Activated T-helper 2 cell treated with anti-CD3 and anti-CD28 coated beads, Interferon-gamma antibody, Interleukin-2, Interleukin-4, amounts not matched to agents 10 μg/mL and 5 μg/mL and 100 μg/mL, durations not matched to agents 14 hours and 24 hours and 36 hours (primary cell): ENCODE results near the gene OR52K1. TPM values are rescaled to one million over a fixed set of nuclear protein-coding genes. Genes with fewer than 3 reads are reported as not detected.

Experiments
- DNase-seq: peaks from one replicate; pipeline ENCODE4 v3.0.0; 2021; ENCODE audit warnings: low spot score
- H3K27ac Mint-ChIP-seq: one replicate; pipeline ENCODE4 v1.8.0; 2021; ENCODE audit warnings: mixed read lengths
- H3K27me3 Mint-ChIP-seq: one replicate; pipeline ENCODE4 v1.8.0; 2021; ENCODE audit warnings: low read depth, mixed read lengths
- H3K36me3 Mint-ChIP-seq: one replicate; pipeline ENCODE4 v1.8.0; 2021; ENCODE audit warnings: low read depth, mixed read lengths
- H3K4me1 Mint-ChIP-seq: one replicate; pipeline ENCODE4 v1.8.0; 2021; ENCODE audit warnings: low read depth, mixed read lengths
- H3K4me3 Mint-ChIP-seq: one replicate; pipeline ENCODE4 v1.8.0; 2021; ENCODE audit warnings: low read depth, mild to moderate bottlenecking, moderate library complexity, mixed read lengths
- H3K9me3 Mint-ChIP-seq: one replicate; pipeline ENCODE4 v1.8.0; 2021; ENCODE audit warnings: mixed read lengths
- intact Hi-C: fragments of 100-400 bp; cut with micrococcal nuclease; formaldehyde crosslinking; loops from one replicate; pipeline ENCODE4 v1.15.1; 2023
- total RNA-seq: library from RNA; stranded (reverse); gene quantifications from 2 replicates; pipeline ENCODE4 v1.2.3, GENCODE V29; 2022

OR52K1 gene
- total RNA-seq = not detected in 2 replicates

GRCh38 chr11:4482445-4482844 is at the start of gene OR52K1:
OR52K1 (plus strand) TSS chr11:4482646; CDS start chr11:4488901, 6,255 bp downstream.
- Mint-ChIP-seq H3K27ac (no peak within 1 kb of the TSS), H3K4me1 (peaks cover 5% of the 10 kb centered on the region), H3K36me3 (no peaks in the 10 kb centered on the region), H3K27me3 (peaks cover 9% of the 10 kb centered on the region), H3K4me3 (no peak within 1 kb of the TSS), H3K9me3 (no peaks in the 10 kb centered on the region)
- DNase-seq = no peak
- intact Hi-C loops = no loop called here

- intact Hi-C loops = no loop called here
- no peak overlapping the region for H3K27ac Mint-ChIP-seq
These were observed 48.6 kb upstream of the OR52K1 start for GRCh38 chr11:4433856-4434255.

GRCh38 chr11:4436411-4436810 is 46.0 kb upstream of the OR52K1 start:
- Mint-ChIP-seq H3K4me3 (no peak overlapping the region), H3K27me3 (peaks cover 7% of the 10 kb centered on the region), H3K36me3 (no peaks in the 10 kb centered on the region), H3K4me1 (no peaks in the 10 kb centered on the region), H3K27ac (no peak overlapping the region), H3K9me3 (no peaks in the 10 kb centered on the region)
- no peak for DNase-seq
- intact Hi-C loops = no loop called here

More at GRCh38 chr11:4433856-4434255, 48.6 kb upstream of the OR52K1 start:
- H3K9me3 Mint-ChIP-seq = no peaks in the 10 kb centered on the region
- H3K4me1 Mint-ChIP-seq = no peaks in the 10 kb centered on the region
- no peaks in the 10 kb centered on the region for H3K36me3 Mint-ChIP-seq
- no peak for DNase-seq
- H3K4me3 Mint-ChIP-seq = no peak overlapping the region
- peaks cover 9% of the 10 kb centered on the region for H3K27me3 Mint-ChIP-seq

GRCh38 chr11:4441515-4441914 is 40.9 kb upstream of the OR52K1 start:
- Mint-ChIP-seq H3K4me3 (no peak overlapping the region), H3K27ac (no peak overlapping the region), H3K27me3 (peaks cover 4% of the 10 kb centered on the region), H3K36me3 (no peaks in the 10 kb centered on the region), H3K4me1 (no peaks in the 10 kb centered on the region), H3K9me3 (no peaks in the 10 kb centered on the region)
- intact Hi-C loops = no loop called here
- DNase-seq = no peak

GRCh38 chr11:4443232-4443891 is 39.1 kb upstream of the OR52K1 start:
- Mint-ChIP-seq H3K36me3 (no peaks in the 10 kb centered on the region), H3K27ac (no peak overlapping the region), H3K4me3 (no peak overlapping the region), H3K27me3 (peaks cover 2% of the 10 kb centered on the region), H3K9me3 (no peaks in the 10 kb centered on the region), H3K4me1 (no peaks in the 10 kb centered on the region)
- intact Hi-C loops = no loop called here
- DNase-seq = no peak

GRCh38 chr11:4448995-4449394 is 33.5 kb upstream of the OR52K1 start, which contains the start of gene OR52K2:
OR52K2 (plus strand) TSS chr11:4449295; CDS start chr11:4449340, 45 bp downstream.
- Mint-ChIP-seq H3K4me3 (no peak within 1 kb of the TSS), H3K4me1 (peaks cover under 1% of the 10 kb centered on the region), H3K9me3 (peaks cover 2% of the 10 kb centered on the region), H3K36me3 (no peaks in the 10 kb centered on the region), H3K27me3 (no peaks in the 10 kb centered on the region), H3K27ac (no peak within 1 kb of the TSS)
- DNase-seq = no peak
- intact Hi-C loops = no loop called here

GRCh38 chr11:4453118-4453517 is 29.3 kb upstream of the OR52K1 start:
- peaks cover 3% of the 10 kb centered on the region for H3K27me3 Mint-ChIP-seq
- intact Hi-C loops = no loop called here
- H3K4me3 Mint-ChIP-seq = no peak overlapping the region
- DNase-seq = no peak
- peaks cover 10% of the 10 kb centered on the region for H3K9me3 Mint-ChIP-seq
- peaks cover 6% of the 10 kb centered on the region for H3K4me1 Mint-ChIP-seq
- no peaks in the 10 kb centered on the region for H3K36me3 Mint-ChIP-seq
- no peak overlapping the region for H3K27ac Mint-ChIP-seq

- Mint-ChIP-seq H3K36me3 (no peaks in the 10 kb centered on the region), H3K27ac (no peak overlapping the region), H3K4me3 (no peak overlapping the region), H3K9me3 (peaks cover 10% of the 10 kb centered on the region), H3K27me3 (peaks cover 4% of the 10 kb centered on the region), H3K4me1 (peaks cover 6% of the 10 kb centered on the region)
- no peak for DNase-seq
- intact Hi-C loops = no loop called here
These were observed 28.4 kb upstream of the OR52K1 start for GRCh38 chr11:4454021-4454420.

GRCh38 chr11:4455419-4455818 is 27.0 kb upstream of the OR52K1 start:
- intact Hi-C loops = no loop called here
- Mint-ChIP-seq H3K36me3 (no peaks in the 10 kb centered on the region), H3K27me3 (peaks cover 5% of the 10 kb centered on the region), H3K4me3 (no peak overlapping the region), H3K9me3 (peaks cover 10% of the 10 kb centered on the region), H3K27ac (no peak overlapping the region), H3K4me1 (peaks cover 6% of the 10 kb centered on the region)
- DNase-seq = no peak

- no peak overlapping the region for H3K4me3 Mint-ChIP-seq
- no peak overlapping the region for H3K27ac Mint-ChIP-seq
- H3K36me3 Mint-ChIP-seq = peaks cover 4% of the 10 kb centered on the region
- no peak for DNase-seq
- intact Hi-C loops = no loop called here
- peaks cover 15% of the 10 kb centered on the region for H3K9me3 Mint-ChIP-seq
- H3K27me3 Mint-ChIP-seq = peaks cover 5% of the 10 kb centered on the region
- peaks cover 6% of the 10 kb centered on the region for H3K4me1 Mint-ChIP-seq
These were observed 22.9 kb upstream of the OR52K1 start for GRCh38 chr11:4459500-4459899.

GRCh38 chr11:4460151-4460550 is 22.3 kb upstream of the OR52K1 start:
- no peak for DNase-seq
- intact Hi-C loops = no loop called here
- Mint-ChIP-seq H3K36me3 (peaks cover 10% of the 10 kb centered on the region), H3K4me3 (no peak overlapping the region), H3K4me1 (peaks cover 5% of the 10 kb centered on the region), H3K27ac (no peak overlapping the region), H3K9me3 (peaks cover 17% of the 10 kb centered on the region), H3K27me3 (peaks cover 5% of the 10 kb centered on the region)

- DNase-seq = no peak
- no peak overlapping the region for H3K27ac Mint-ChIP-seq
- H3K9me3 Mint-ChIP-seq = peaks cover 19% of the 10 kb centered on the region
- H3K27me3 Mint-ChIP-seq = no peaks in the 10 kb centered on the region
- no peak overlapping the region for H3K4me3 Mint-ChIP-seq
- H3K36me3 Mint-ChIP-seq = peaks cover 10% of the 10 kb centered on the region
- H3K4me1 Mint-ChIP-seq = peaks cover 2% of the 10 kb centered on the region
- intact Hi-C loops = no loop called here
These were observed 18.0 kb upstream of the OR52K1 start for GRCh38 chr11:4464216-4465159.

GRCh38 chr11:4465407-4465806 is 17.0 kb upstream of the OR52K1 start:
- peaks cover 19% of the 10 kb centered on the region for H3K9me3 Mint-ChIP-seq
- no peak for DNase-seq
- peaks cover 2% of the 10 kb centered on the region for H3K4me1 Mint-ChIP-seq
- H3K4me3 Mint-ChIP-seq = no peak overlapping the region
- intact Hi-C loops = no loop called here
- no peak overlapping the region for H3K27ac Mint-ChIP-seq
- H3K36me3 Mint-ChIP-seq = peaks cover 10% of the 10 kb centered on the region
- H3K27me3 Mint-ChIP-seq = no peaks in the 10 kb centered on the region
